ENCODE measurements around the gene DOCK10.
A peak's percentile ranks its signal among the peaks of the same experiment; 100 is the strongest.

The DOCK10 gene

GRCh38 chr2:225042800-225043167 lies 516 bp upstream of the DOCK10 start:
- no peak for DNase-seq (ENCODE audit: low read depth in 2 of 2, low spot score in 1 of 2)

GRCh38 chr2:225041207-225041850 lies 939 bp downstream of the DOCK10 start:
- DNase-seq (ENCODE audit: low read depth in 2 of 2, low spot score in 1 of 2): peak in 1 of 2 donors; percentile 58

- DNase-seq (ENCODE audit: low read depth in 2 of 2, low spot score in 1 of 2): no peak
These were observed 1.4 kb downstream of the DOCK10 start for GRCh38 chr2:225040856-225041206.

- no peak for DNase-seq (ENCODE audit: low read depth in 2 of 2, low spot score in 1 of 2)
These were observed 2.1 kb downstream of the DOCK10 start for GRCh38 chr2:225040142-225040541.

GRCh38 chr2:225038231-225038523 lies 4.1 kb downstream of the DOCK10 start:
- DNase-seq (ENCODE audit: low read depth in 2 of 2, low spot score in 1 of 2): no peak

- no peak for DNase-seq (ENCODE audit: low read depth in 2 of 2, low spot score in 1 of 2)
These were observed 4.6 kb downstream of the DOCK10 start for GRCh38 chr2:225037415-225038230.

GRCh38 chr2:225036431-225036830 lies 5.8 kb downstream of the DOCK10 start:
- no peak for DNase-seq (ENCODE audit: low read depth in 2 of 2, low spot score in 1 of 2)

GRCh38 chr2:225033440-225034318 lies 8.6 kb downstream of the DOCK10 start:
- DNase-seq (ENCODE audit: low read depth in 2 of 2, low spot score in 1 of 2): no peak

- DNase-seq (ENCODE audit: low read depth in 2 of 2, low spot score in 1 of 2): no peak
These were observed 10.0 kb downstream of the DOCK10 start for GRCh38 chr2:225032246-225032645.

GRCh38 chr2:225031599-225031998 lies 10.7 kb downstream of the DOCK10 start:
- DNase-seq (ENCODE audit: low read depth in 2 of 2, low spot score in 1 of 2): no peak

- DNase-seq (ENCODE audit: low read depth in 2 of 2, low spot score in 1 of 2): no peak
These were observed 11.4 kb downstream of the DOCK10 start for GRCh38 chr2:225030893-225031292.

- no peak for DNase-seq (ENCODE audit: low read depth in 2 of 2, low spot score in 1 of 2)
These were observed 12.1 kb downstream of the DOCK10 start for GRCh38 chr2:225030203-225030602.

GRCh38 chr2:225028572-225028971 lies 13.7 kb downstream of the DOCK10 start:
- no peak for DNase-seq (ENCODE audit: low read depth in 2 of 2, low spot score in 1 of 2)

- peak in 1 of 2 donors; percentile 24 for DNase-seq (ENCODE audit: low read depth in 2 of 2, low spot score in 1 of 2)
These were observed 15.1 kb downstream of the DOCK10 start for GRCh38 chr2:225027061-225027762.

- no peak for DNase-seq (ENCODE audit: low read depth in 2 of 2, low spot score in 1 of 2)
These were observed 16.2 kb downstream of the DOCK10 start for GRCh38 chr2:225025917-225026571.

GRCh38 chr2:225022188-225022587 lies 20.1 kb downstream of the DOCK10 start:
- no peak for DNase-seq (ENCODE audit: low read depth in 2 of 2, low spot score in 1 of 2)

GRCh38 chr2:225020168-225020849 lies 22.0 kb downstream of the DOCK10 start:
- no peak for DNase-seq (ENCODE audit: low read depth in 2 of 2, low spot score in 1 of 2)

GRCh38 chr2:225019105-225019504 lies 23.2 kb downstream of the DOCK10 start:
- no peak for DNase-seq (ENCODE audit: low read depth in 2 of 2, low spot score in 1 of 2)

- DNase-seq (ENCODE audit: low read depth in 2 of 2, low spot score in 1 of 2): no peak
These were observed 24.6 kb downstream of the DOCK10 start for GRCh38 chr2:225017713-225018112.

GRCh38 chr2:225017098-225017685 lies 25.1 kb downstream of the DOCK10 start:
- no peak for DNase-seq (ENCODE audit: low read depth in 2 of 2, low spot score in 1 of 2)

Measured in stimulated activated CD8-positive, alpha-beta memory T cell treated with anti-CD3 and anti-CD28 coated beads, Interleukin-4, amount 100 ng/mL, for 4 hours (primary cell).